GM18868 (cell line): ENCODE measurements around the gene CTXN1.
"Not testable (repeated sequence)": the region's sequence is repeated elsewhere in the genome, so short reads cannot be mapped to it uniquely, and the experiment has no call there.

Experiments
- ATAC-seq: cut with Tn5 transposase; IDR thresholded peaks from one replicate; pipeline ENCODE4 v1.9.1; 2021; ENCODE audit warnings: mild to moderate bottlenecking, moderate library complexity; ENCODE audit not compliant: unreplicated experiment

Gene CTXN1

DNA sequence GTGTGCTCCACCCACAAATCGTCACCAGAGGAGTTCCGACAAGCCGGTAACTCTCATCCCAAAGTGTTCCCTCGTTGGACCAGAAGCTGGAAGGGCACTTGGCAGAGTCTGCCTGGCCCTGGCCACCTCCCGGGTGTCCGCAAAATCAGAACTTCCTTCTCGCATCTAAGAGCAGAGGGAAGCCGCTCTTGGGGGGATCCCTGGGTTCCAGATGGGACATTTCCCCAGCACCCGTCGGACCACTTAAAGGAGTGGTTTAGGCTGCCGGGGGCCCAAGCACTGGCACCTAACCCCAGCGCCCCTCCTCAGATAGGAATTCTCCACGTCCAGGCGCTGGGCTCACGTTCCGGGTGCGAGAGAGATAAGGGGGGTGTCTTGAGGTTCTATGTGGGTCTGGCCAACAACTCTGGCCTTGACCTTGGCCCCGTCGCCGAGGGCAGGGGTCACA lies 23.1 kb downstream of the CTXN1 start:
- ATAC-seq = no peak

DNA sequence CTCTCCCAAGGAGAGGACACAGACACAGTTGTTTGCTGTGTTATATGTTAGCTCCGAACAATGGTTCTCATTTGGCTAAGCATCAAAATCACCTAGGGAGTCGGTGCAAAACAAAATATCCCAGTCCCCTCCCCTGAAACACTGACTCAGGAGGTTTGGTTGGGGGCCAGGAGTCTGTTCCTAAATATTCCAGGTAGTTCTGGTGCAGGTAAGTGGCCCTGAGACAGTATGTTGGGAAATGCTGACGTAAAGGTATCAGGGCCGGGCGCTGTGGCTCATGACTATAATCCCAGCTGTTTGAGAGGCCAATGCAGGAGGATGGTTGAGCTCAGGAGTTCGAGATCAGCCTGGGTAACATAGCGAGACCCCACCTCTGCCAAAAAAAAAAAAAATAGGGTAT lies 24.6 kb downstream of the CTXN1 start:
- ATAC-seq = no peak

- ATAC-seq = no peak
Observed at GRCh38 chr19:7900931-7901330, 25.0 kb downstream of the CTXN1 start.

GRCh38 chr19:7900401-7900870 lies 25.5 kb downstream of the CTXN1 start:
- no peak for ATAC-seq

- no peak for ATAC-seq
Observed at GRCh38 chr19:7899751-7900378, 26.1 kb downstream of the CTXN1 start.

GRCh38 chr19:7898967-7899366 lies 27.0 kb downstream of the CTXN1 start:
- no peak for ATAC-seq

- no peak for ATAC-seq
Observed at GRCh38 chr19:7897292-7897691, 28.6 kb downstream of the CTXN1 start.

DNA sequence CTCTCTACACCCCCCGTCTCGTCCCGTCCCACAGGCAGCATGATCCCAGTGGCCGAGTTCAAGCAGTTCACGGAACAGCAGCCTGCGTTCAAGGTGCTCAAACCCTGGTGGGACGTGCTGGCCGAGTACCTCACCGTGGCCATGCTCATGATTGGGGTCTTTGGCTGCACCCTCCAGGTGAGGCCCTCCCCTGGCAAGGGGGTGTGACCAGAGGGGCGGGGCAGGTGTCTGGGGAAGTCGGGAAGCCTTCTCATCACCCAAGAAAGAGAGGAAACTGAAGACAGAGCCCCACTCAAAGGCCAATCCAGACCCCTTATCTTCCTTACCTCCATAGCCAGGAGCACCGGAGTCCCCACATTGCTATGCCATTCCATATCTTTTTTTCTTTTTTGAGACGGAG lies 30.4 kb downstream of the CTXN1 start:
- ATAC-seq = no peak

GRCh38 chr19:7894612-7895309 lies 31.2 kb downstream of the CTXN1 start:
- ATAC-seq = no peak

DNA sequence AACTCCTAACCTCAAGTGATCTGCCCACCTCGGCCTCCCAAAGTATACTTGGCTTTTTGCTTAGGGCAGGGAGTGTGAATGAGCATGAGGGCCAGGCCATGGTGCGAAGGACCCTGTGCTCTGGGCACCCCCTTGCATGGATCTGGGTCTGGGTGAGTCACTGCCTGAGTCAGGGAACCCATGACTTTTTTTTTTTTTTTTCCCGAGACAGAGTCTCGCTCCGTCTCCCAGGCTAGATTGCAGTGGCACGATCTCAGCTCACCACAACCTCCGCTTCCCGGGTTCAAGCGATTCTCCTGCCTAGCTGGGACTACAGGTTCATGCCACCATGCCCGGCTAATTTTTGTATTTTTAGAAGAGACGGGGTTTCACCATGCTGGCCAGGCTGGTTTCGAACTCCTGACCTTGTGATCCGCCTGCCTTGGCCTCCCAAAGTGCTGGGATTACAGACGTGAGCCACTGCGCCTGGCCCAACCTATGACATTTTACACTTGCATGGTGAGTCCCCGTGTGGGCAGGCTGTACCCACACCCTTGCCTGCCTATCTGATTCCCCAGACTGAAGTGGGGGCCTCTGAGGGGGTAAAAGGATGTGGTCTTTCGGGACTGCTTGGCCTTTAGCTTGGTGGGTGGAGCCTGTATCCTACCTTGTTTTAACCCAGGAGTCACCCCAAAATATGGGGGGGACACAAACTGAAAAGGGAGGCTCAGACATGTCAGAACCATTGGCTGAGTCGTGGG lies 32.4 kb downstream of the CTXN1 start:
- ATAC-seq = not testable (repeated sequence)

- ATAC-seq = no peak
Observed at GRCh38 chr19:7888826-7889217, 37.1 kb downstream of the CTXN1 start.

GRCh38 chr19:7888145-7888825 lies 37.6 kb downstream of the CTXN1 start, which contains the start of gene LRRC8E:
Gene LRRC8E (plus strand): TSS chr19:7888510. CDS start chr19:7895604, 7,094 bp downstream.
- ATAC-seq = no peak

- ATAC-seq = no peak
Observed at GRCh38 chr19:7887408-7888144, 38.4 kb downstream of the CTXN1 start.

- no peak for ATAC-seq
Observed at GRCh38 chr19:7885818-7886217, 40.1 kb downstream of the CTXN1 start.

DNA sequence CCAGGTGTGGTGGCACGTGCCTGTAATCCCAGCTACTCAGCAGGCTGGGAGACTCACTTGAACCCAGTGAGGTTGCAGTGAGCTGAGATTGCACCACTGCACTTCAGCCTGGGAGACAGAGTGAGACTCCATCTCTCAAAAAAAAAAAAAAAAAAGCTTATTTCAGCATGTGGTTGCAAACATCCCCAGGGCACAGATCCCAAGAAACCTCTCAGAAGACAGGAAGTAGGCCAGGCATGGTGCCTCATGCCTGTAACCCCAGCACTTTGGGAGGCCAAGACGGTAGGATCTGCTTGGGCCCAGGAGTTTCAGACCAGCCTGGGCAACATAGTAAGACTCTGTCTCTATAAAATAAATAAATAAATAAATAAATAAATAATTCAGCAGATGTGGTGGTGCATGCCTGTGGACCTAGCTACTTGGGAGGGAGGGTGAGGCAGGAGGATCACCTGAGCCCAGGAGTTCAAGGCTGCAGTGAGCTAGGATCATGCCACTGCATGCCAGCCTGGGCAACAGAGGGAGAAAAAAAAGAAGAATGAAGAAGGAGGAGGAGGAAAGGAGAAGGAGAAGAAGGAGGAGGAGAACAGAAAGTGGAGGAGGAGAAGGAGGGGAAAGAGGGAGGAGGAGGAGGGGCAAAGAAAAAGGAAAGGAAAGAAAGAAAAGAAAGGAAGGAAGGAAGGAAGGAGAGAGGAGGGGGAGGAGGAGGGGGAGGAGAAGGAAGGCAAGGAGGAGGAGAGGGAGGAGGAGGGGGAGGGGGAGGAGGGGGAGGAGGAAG lies 42.0 kb downstream of the CTXN1 start:
- no peak for ATAC-seq

GRCh38 chr19:7883105-7883504 lies 42.8 kb downstream of the CTXN1 start:
- no peak for ATAC-seq

- ATAC-seq = no peak
Observed at GRCh38 chr19:7881910-7882309, 44.0 kb downstream of the CTXN1 start.

DNA sequence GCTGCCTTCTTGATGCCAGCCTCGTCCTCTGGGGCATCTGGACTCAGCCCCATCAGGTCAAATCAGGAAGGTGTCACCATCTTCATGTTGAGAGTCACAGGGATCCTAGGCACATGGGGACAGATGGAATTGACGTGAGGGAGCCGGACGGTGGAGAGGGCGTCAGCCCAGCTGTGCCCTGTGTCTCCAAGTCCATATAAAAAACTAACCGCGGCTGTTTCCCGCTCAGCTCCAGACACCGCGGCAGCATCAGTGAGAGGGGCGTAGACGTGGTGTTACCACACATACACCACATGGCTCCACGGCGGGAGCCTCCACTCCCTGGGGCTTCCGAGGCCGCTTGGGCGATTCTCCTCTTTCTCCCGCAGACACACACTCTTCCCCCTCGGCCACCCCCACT lies 46.1 kb downstream of the CTXN1 start:
- ATAC-seq = no peak

- no peak for ATAC-seq
Observed at GRCh38 chr19:7879111-7879807, 46.7 kb downstream of the CTXN1 start.
